H1 (cell line): ENCODE results near the gene KEL. TPM values are rescaled to one million over a fixed set of nuclear protein-coding genes. Genes with fewer than 3 reads are reported as not detected.

ENCODE experiments used
- CTCF ChIA-PET: fragments of 300-600 bp; sonication (Branson Sonifier 250); formaldehyde crosslinking; loops from one replicate; lab custom pipeline; 2021; ENCODE audit not compliant: partially characterized antibody; lab: Charles Lee
- POLR2A ChIA-PET: fragments of 300-600 bp; sonication (Branson Sonifier 250); formaldehyde crosslinking; loops from one replicate; lab custom pipeline; 2021; ENCODE audit warnings: inconsistent platforms; ENCODE audit not compliant: partially characterized antibody; lab: Charles Lee
- DNase-seq, 2 experiments: peaks; one replicate each; pipeline versions ENCODE4 v3.0.0 to v3.0.0-alpha.2; 2010 to 2022; ENCODE audit warnings: low spot score in 2 of 2, low read depth in 1 of 2, mixed read lengths in 1 of 2
- FAIRE-seq: peaks from 2 replicates; lab custom pipeline; 2011; peaks lifted over from hg19 to GRCh38; lab: Jason Lieb, UNC
- H2AFZ ChIP-seq: 2 replicates; pipeline ENCODE4 v1.8.1; 2012; ENCODE audit warnings: low read length, inconsistent platforms
- H2AK5ac ChIP-seq: 2 replicates; pipeline ENCODE4 v1.6.1; 2013; ENCODE audit warnings: low read depth, low read length
- H2BK120ac ChIP-seq: replicated peaks from 2 replicates; pipeline ENCODE3; 2013; ENCODE audit warnings: low read depth, low read length, inconsistent platforms
- H2BK12ac ChIP-seq: 2 replicates; pipeline ENCODE4 v1.6.1; 2013; ENCODE audit warnings: low read depth, low read length
- H2BK15ac ChIP-seq: 2 replicates; pipeline ENCODE4 v1.6.1; 2013; ENCODE audit warnings: low read length
- H2BK20ac ChIP-seq: 2 replicates; pipeline ENCODE4 v1.6.1; 2013; ENCODE audit warnings: low read length
- H2BK5ac ChIP-seq: 2 replicates; pipeline ENCODE4 v1.6.1; 2013; ENCODE audit warnings: low read depth, low read length
- H3K14ac ChIP-seq: 2 replicates; pipeline ENCODE4 v1.6.1; 2013; ENCODE audit warnings: inconsistent platforms; ENCODE audit not compliant: insufficient read length
- H3K18ac ChIP-seq: 2 replicates; pipeline ENCODE4 v1.6.1; 2013; ENCODE audit warnings: low read length; ENCODE audit errors: extremely low read depth
- H3K23ac ChIP-seq: 2 replicates; pipeline ENCODE4 v1.6.1; 2013; ENCODE audit warnings: inconsistent platforms; ENCODE audit not compliant: insufficient read length
- H3K23me2 ChIP-seq: 2 replicates; pipeline ENCODE4 v1.6.1; 2013; ENCODE audit warnings: low read depth, low read length
- H3K27ac ChIP-seq: 2 replicates; pipeline ENCODE4 v1.6.1; 2011; ENCODE audit warnings: low read depth, low read length, inconsistent platforms
- H3K27me3 ChIP-seq, 4 experiments: replicated peaks in 1 of 4; 1 replicate in 1 of 4; 2 replicates in 3 of 4; pipeline versions ENCODE4 v1.6.1 to v1.8.1; 2011 to 2013; ENCODE audit warnings: low read length in 3 of 4, mild to moderate bottlenecking in 3 of 4, inconsistent platforms in 2 of 4, mixed read lengths in 2 of 4, moderate library complexity in 1 of 4; ENCODE audit not compliant: control insufficient read depth in 3 of 4, insufficient read depth in 3 of 4; ENCODE audit errors: extremely low read depth in 1 of 4
- H3K36me3 ChIP-seq, 4 experiments: 2 replicates each; pipeline versions ENCODE4 v1.6.1 to v1.8.1; 2011 to 2013; ENCODE audit warnings: mild to moderate bottlenecking in 4 of 4, low read length in 3 of 4, moderate library complexity in 2 of 4, control low read depth in 1 of 4, inconsistent platforms in 1 of 4; ENCODE audit not compliant: insufficient read depth in 4 of 4, control insufficient read depth in 2 of 4
- H3K4ac ChIP-seq: replicated peaks from 2 replicates; pipeline ENCODE3; 2013; ENCODE audit warnings: low read length, low read depth, mixed read lengths, inconsistent platforms; ENCODE audit not compliant: insufficient read length
- H3K4me1 ChIP-seq, 4 experiments: replicated peaks in 1 of 4; 1 replicate in 1 of 4; 2 replicates in 3 of 4; pipeline versions ENCODE4 v1.6.1 to v1.8.1; 2011 to 2013; ENCODE audit warnings: low read length in 3 of 4, inconsistent platforms in 2 of 4, mixed read lengths in 1 of 4; ENCODE audit not compliant: insufficient read depth in 4 of 4, control insufficient read depth in 3 of 4
- H3K4me2 ChIP-seq, 2 experiments: 2 replicates each; pipeline versions ENCODE4 v1.6.1 to v1.8.1; 2011 to 2013; ENCODE audit warnings: low read depth in 2 of 2, low read length in 2 of 2, control low read depth in 1 of 2, inconsistent platforms in 1 of 2, mild to moderate bottlenecking in 1 of 2; ENCODE audit not compliant: insufficient read depth in 1 of 2
- H3K4me3 ChIP-seq, 4 experiments: fragments of 200-600, 300-600 bp in 1 of 4; sonication (generic), shearing (Covaris generic), sonication (Bioruptor Twin) in 1 of 4; 2 replicates each; pipeline versions ENCODE4 v1.5.1 to v1.8.1; 2011 to 2016; ENCODE audit warnings: low read length in 4 of 4, low read depth in 3 of 4, control low read depth in 2 of 4, inconsistent platforms in 2 of 4, mild to moderate bottlenecking in 2 of 4, mixed read lengths in 1 of 4, moderate library complexity in 1 of 4; ENCODE audit not compliant: insufficient read depth in 2 of 4; ENCODE audit errors: extremely low read depth in 1 of 4
- H3K56ac ChIP-seq: replicated peaks from 2 replicates; pipeline ENCODE3; 2013; ENCODE audit warnings: low read depth, mild to moderate bottlenecking, mixed read lengths, low read length, inconsistent platforms; ENCODE audit not compliant: insufficient read length
- H3K79me1 ChIP-seq: 2 replicates; pipeline ENCODE4 v1.6.1; 2013; ENCODE audit warnings: low read depth, low read length, control low read depth
- H3K79me2 ChIP-seq, 2 experiments: 2 replicates each; pipeline versions ENCODE4 v1.6.1 to v1.8.1; 2012 to 2013; ENCODE audit warnings: low read length in 2 of 2, mild to moderate bottlenecking in 2 of 2, inconsistent platforms in 1 of 2; ENCODE audit not compliant: insufficient read depth in 2 of 2, control insufficient read depth in 1 of 2
- H3K9ac ChIP-seq, 4 experiments: replicated peaks in 1 of 4; 1 replicate in 1 of 4; 2 replicates in 3 of 4; pipeline versions ENCODE4 v1.6.1 to v1.8.1; 2011 to 2013; ENCODE audit warnings: low read depth in 3 of 4, low read length in 3 of 4, control low read depth in 2 of 4, mild to moderate bottlenecking in 2 of 4, moderate library complexity in 2 of 4, inconsistent platforms in 1 of 4; ENCODE audit errors: extremely low read depth in 1 of 4
- H3K9me3 ChIP-seq, 2 experiments: 2 replicates each; pipeline versions ENCODE4 v1.6.1 to v1.8.1; 2012 to 2013; ENCODE audit warnings: mild to moderate bottlenecking in 2 of 2, moderate library complexity in 2 of 2, control low read depth in 1 of 2, inconsistent platforms in 1 of 2, low read depth in 1 of 2, low read length in 1 of 2, mixed read lengths in 1 of 2; ENCODE audit not compliant: insufficient read depth in 2 of 2
- H4K20me1 ChIP-seq, 2 experiments: replicated peaks in 1 of 2; 2 replicates each; pipeline versions ENCODE3 to v1.8.1; 2011 to 2013; ENCODE audit warnings: inconsistent platforms in 2 of 2, low read length in 2 of 2, mild to moderate bottlenecking in 1 of 2; ENCODE audit not compliant: insufficient read depth in 2 of 2, control insufficient read depth in 1 of 2
- H4K5ac ChIP-seq: 2 replicates; pipeline ENCODE4 v1.6.1; 2013; ENCODE audit warnings: low read length, low read depth, mixed read lengths, inconsistent platforms; ENCODE audit not compliant: insufficient read length
- H4K8ac ChIP-seq: 2 replicates; pipeline ENCODE4 v1.8.0; 2013; ENCODE audit warnings: mild to moderate bottlenecking, moderate library complexity, low read length, inconsistent platforms; ENCODE audit not compliant: insufficient read depth; ENCODE audit errors: extremely low read depth
- H4K91ac ChIP-seq: replicated peaks from 2 replicates; pipeline ENCODE3; 2013; ENCODE audit warnings: low read length, mixed read lengths, inconsistent platforms; ENCODE audit not compliant: insufficient read length
- CBX8 ChIP-seq: fragments of 300-800, 300-1000 bp; sonication (generic); IDR thresholded peaks from 2 replicates; pipeline ENCODE4 v1.7.1; 2016; ENCODE audit warnings: low read depth, low read length, borderline replicate concordance
- JUN ChIP-seq: IDR thresholded peaks from 2 replicates; pipeline ENCODE4 v1.6.1; 2011; ENCODE audit warnings: low read depth, mild to moderate bottlenecking, improper control_type of control experiment, low read length
- JUND ChIP-seq: IDR thresholded peaks from 2 replicates; pipeline ENCODE4 v1.6.1; 2011; ENCODE audit warnings: mild to moderate bottlenecking, improper control_type of control experiment, low read length
- SIRT6 ChIP-seq: IDR thresholded peaks from one replicate; pipeline ENCODE4 v1.7.1; 2012; ENCODE audit warnings: low read length, inconsistent platforms
- SRF ChIP-seq: IDR thresholded peaks from 2 replicates; pipeline ENCODE4 v1.6.1; 2011; ENCODE audit warnings: mild to moderate bottlenecking, low read depth, low read length, moderate library complexity
- TBP ChIP-seq: IDR thresholded peaks from 2 replicates; pipeline ENCODE4 v1.6.1; 2011; ENCODE audit warnings: low read depth, low read length, improper control_type of control experiment
- WGBS, 2 experiments: shearing (Covaris generic) in 1 of 2; methylation state at CpG; one replicate each; pipeline versions ENCODE4 v1.1.6 to v1.1.7; 2013 to 2015; ENCODE audit warnings: low lambda C conversion rate in 2 of 2, mixed read lengths in 2 of 2, inconsistent platforms in 1 of 2, low coverage in 1 of 2, missing lambda C conversion rate in 1 of 2; ENCODE audit not compliant: insufficient replicate concordance in 2 of 2, insufficient coverage in 1 of 2, insufficient read length in 1 of 2; ENCODE audit errors: extremely low coverage in 1 of 2, missing lambda C conversion rate in 1 of 2; 5-methylcytosine and 5-hydroxymethylcytosine counted together
- polyA plus RNA-seq, 7 experiments: library from polyadenylated mRNA; depleted of rRNA in 3 of 7; stranded (reverse) in 5 of 7; unstranded in 2 of 7; fragments of >200 nt in 5 of 7; fragments of 200-250 nt in 2 of 7; gene quantifications; 1 replicate in 5 of 7; 2 replicates in 1 of 7; 4 replicates in 1 of 7; pipeline versions ENCODE4 v1.2.1 to v1.2.3, GENCODE V29; 2011 to 2013; ENCODE audit warnings: missing spikeins in 2 of 7, mixed read lengths in 2 of 7
- total RNA-seq: library from RNA; stranded (reverse); fragmentation: NEBNext Ultra II Directional; extraction: Animal tissue kit (Norgen Biotek cat#: 25700); gene quantifications from 2 replicates; pipeline ENCODE4 v1.2.1, GENCODE V29; 2021
- TF ChIP-seq, protein P1 (sequence below): IDR thresholded peaks from 2 replicates; pipeline ENCODE4 v1.6.1; 2012; ENCODE audit warnings: inconsistent platforms

Gene KEL
- total and polyA plus RNA-seq, 2 of the 8 experiments (the other 6 are each of a cell fraction or from before 2014, with no cell fraction given) = 1.8 to 1.9 TPM

DNA sequence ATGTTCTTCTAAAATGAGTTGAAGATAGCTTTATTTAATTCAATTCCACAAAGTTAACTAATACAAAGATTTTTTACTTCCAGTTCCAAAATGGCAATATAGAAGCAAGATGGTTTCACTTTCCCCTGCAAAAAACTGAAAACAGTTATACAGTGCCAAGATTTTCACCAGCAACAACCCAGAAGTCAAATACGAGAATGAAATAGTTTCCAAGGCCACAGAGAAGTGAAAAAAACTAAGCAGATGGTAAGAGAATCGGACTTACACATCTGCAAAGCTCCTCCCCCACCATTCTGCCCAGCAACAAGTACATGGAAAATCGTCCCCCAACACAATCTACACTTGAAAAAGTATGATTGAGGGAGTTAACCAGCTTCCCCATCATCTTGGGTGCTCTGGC, 30.3 kb upstream of the KEL start:
- no peak for DNase-seq
- TF ChIP-seq, protein P1, sequence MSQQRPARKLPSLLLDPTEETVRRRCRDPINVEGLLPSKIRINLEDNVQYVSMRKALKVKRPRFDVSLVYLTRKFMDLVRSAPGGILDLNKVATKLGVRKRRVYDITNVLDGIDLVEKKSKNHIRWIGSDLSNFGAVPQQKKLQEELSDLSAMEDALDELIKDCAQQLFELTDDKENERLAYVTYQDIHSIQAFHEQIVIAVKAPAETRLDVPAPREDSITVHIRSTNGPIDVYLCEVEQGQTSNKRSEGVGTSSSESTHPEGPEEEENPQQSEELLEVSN = no peak
- no peak for TF ChIP-seq JUN
- no peak for TF ChIP-seq JUND
- TF ChIP-seq TBP = no peak
- no peak for TF ChIP-seq SIRT6
- TF ChIP-seq CBX8 = no peak
- no peak for TF ChIP-seq SRF
- no peaks in the 10 kb centered on the region for H3K36me3 ChIP-seq
- H3K9ac ChIP-seq = no peak overlapping the region
- H4K91ac ChIP-seq = no peak overlapping the region
- H3K27ac ChIP-seq = no peak overlapping the region
- H3K9me3 ChIP-seq = no peaks in the 10 kb centered on the region
- no peak overlapping the region for H3K18ac ChIP-seq
- H3K27me3 ChIP-seq = no peaks in the 10 kb centered on the region
- no peaks in the 10 kb centered on the region for H3K23me2 ChIP-seq
- H3K4me1 ChIP-seq = no peaks in the 10 kb centered on the region
- no peak overlapping the region for H3K23ac ChIP-seq
- H3K79me1 ChIP-seq = no peaks in the 10 kb centered on the region; the same call in 1 of the 2 replicates
- WGBS, 2 experiments = 77% methylated on average over 3 of the region's 3 CpGs; no CpG with 5 or more reads in 1 of the 2 experiments
- no peak overlapping the region for H2BK15ac ChIP-seq
- H3K4me2 ChIP-seq = no peak overlapping the region
- no peak overlapping the region for H2BK120ac ChIP-seq
- CTCF ChIA-PET = interaction anchor here (0.7 to 5.1 kb wide), 9 partner anchors 9 to 223 kb away, joined by 3 to 33 read pairs (median 5); no protein-coding TSS in a partner anchor
- no peak overlapping the region for H3K56ac ChIP-seq
- H4K5ac ChIP-seq = no peak overlapping the region
- no peak overlapping the region for H2BK5ac ChIP-seq
- no peak overlapping the region for H3K4ac ChIP-seq
- no peak overlapping the region for H2BK12ac ChIP-seq
- no peaks in the 10 kb centered on the region for H3K79me2 ChIP-seq
- H4K20me1 ChIP-seq = no peaks in the 10 kb centered on the region
- H2AK5ac ChIP-seq = no peak overlapping the region
- no peak overlapping the region for H3K4me3 ChIP-seq
- no peak overlapping the region for H2BK20ac ChIP-seq
- no peak for FAIRE-seq
- no peak overlapping the region for H2AFZ ChIP-seq
- no peak overlapping the region for H4K8ac ChIP-seq
- POLR2A ChIA-PET = no interaction called here
- no peak overlapping the region for H3K14ac ChIP-seq
